Measurements from ENCODE around the gene MTR.

DNA sequence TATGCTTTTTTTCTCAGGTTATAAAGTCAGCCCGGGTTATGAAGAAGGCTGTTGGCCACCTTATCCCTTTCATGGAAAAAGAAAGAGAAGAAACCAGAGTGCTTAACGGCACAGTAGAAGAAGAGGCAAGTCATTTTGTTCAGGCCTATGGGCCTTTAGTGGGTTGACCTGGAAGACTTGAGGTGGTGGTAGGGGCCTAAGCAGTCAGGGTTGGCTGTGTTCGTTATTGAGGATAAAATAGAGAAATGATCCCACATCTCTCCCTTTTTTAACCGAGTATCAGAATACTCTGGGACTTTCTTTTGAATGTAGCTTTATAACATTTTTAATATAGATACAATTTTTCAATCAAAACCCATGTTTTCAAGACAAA, 67.1 kb downstream of the MTR start:
- TF ChIP-seq, protein P1, sequence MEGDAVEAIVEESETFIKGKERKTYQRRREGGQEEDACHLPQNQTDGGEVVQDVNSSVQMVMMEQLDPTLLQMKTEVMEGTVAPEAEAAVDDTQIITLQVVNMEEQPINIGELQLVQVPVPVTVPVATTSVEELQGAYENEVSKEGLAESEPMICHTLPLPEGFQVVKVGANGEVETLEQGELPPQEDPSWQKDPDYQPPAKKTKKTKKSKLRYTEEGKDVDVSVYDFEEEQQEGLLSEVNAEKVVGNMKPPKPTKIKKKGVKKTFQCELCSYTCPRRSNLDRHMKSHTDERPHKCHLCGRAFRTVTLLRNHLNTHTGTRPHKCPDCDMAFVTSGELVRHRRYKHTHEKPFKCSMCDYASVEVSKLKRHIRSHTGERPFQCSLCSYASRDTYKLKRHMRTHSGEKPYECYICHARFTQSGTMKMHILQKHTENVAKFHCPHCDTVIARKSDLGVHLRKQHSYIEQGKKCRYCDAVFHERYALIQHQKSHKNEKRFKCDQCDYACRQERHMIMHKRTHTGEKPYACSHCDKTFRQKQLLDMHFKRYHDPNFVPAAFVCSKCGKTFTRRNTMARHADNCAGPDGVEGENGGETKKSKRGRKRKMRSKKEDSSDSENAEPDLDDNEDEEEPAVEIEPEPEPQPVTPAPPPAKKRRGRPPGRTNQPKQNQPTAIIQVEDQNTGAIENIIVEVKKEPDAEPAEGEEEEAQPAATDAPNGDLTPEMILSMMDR (IDR thresholded peaks at IDR 0.05) = no peak
- no peak for TF ChIP-seq POLR2A (IDR thresholded peaks at IDR 0.05; ENCODE audit: low read depth)
- no peak for TF ChIP-seq POLR2AphosphoS5 (IDR thresholded peaks at IDR 0.05)
